ENCODE results near the gene MYOM1.
"Not testable (repeated sequence)": the region's sequence is repeated elsewhere in the genome, so short reads cannot be mapped to it uniquely, and the experiment has no call there.

MYOM1 gene

GRCh38 chr18:3075491-3075890 is 144.3 kb downstream of the MYOM1 start:
- no peak overlapping the region for H3K9ac ChIP-seq (ENCODE audit: low read length)
- no peak overlapping the region for H3K4me3 ChIP-seq (ENCODE audit: low read length)
- no peaks in the 10 kb centered on the region for H3K9me2 ChIP-seq (replicated peaks; ENCODE audit: insufficient read depth, low read length)
- no peaks in the 10 kb centered on the region for H3F3A ChIP-seq (ENCODE audit: insufficient read depth, low read length)
- no peaks in the 10 kb centered on the region for H3K79me2 ChIP-seq (ENCODE audit: low read length)
- H3K27me3 ChIP-seq (replicated peaks; ENCODE audit: insufficient read depth, low read length), result no peaks in the 10 kb centered on the region
- no peaks in the 10 kb centered on the region for H3K4me1 ChIP-seq (ENCODE audit: low read length)
- no peaks in the 10 kb centered on the region for H3K36me3 ChIP-seq (replicated peaks; ENCODE audit: insufficient read depth, low read length)
- no peak overlapping the region for H3K4me2 ChIP-seq (ENCODE audit: low read depth, low read length)
- no peak overlapping the region for H3K27ac ChIP-seq (ENCODE audit: low read length)
- DNase-seq, result no peak
- no peak overlapping the region for H2AFZ ChIP-seq (ENCODE audit: low read length)
- H4K20me1 ChIP-seq (ENCODE audit: insufficient read depth, low read length), result no peaks in the 10 kb centered on the region
- TF ChIP-seq EZH2phosphoT487 (IDR thresholded peaks at IDR 0.05; ENCODE audit: low read length) (no peak), CTCF (IDR thresholded peaks at IDR 0.05; ENCODE audit: low read length) (no peak), EZH2 (optimal IDR thresholded peaks at IDR 0.05; ENCODE audit: low read depth, low read length) (no peak)
- H3K9me3 ChIP-seq (replicated peaks; ENCODE audit: insufficient read depth, low read length), result no peaks in the 10 kb centered on the region

DNA sequence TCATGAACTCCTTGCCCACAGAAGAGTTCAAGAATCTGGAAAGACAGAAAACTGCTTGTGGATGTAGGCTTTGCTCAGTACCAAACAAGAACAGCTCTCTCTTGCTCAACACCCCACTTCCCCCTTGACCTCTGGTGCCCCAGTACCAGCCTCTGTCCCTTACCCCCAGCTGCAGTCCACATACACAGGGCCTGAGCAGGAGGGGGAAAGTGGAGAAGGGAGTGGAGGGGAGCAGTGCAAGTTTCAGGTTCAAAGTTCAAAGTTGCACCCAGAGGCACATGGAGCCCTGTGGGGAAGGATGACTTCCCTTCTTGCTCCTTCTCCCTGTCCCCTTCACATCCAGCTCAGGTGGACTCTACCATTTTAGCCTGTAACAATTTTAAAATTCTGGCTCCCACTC is 145.7 kb downstream of the MYOM1 start:
- Histone ChIP-seq H3F3A (ENCODE audit: insufficient read depth, low read length) (no peaks in the 10 kb centered on the region), H3K9me3 (replicated peaks; ENCODE audit: insufficient read depth, low read length) (no peaks in the 10 kb centered on the region), H3K4me3 (ENCODE audit: low read length) (no peak overlapping the region), H3K27ac (ENCODE audit: low read length) (no peak overlapping the region), H3K79me2 (ENCODE audit: low read length) (no peaks in the 10 kb centered on the region), H3K36me3 (replicated peaks; ENCODE audit: insufficient read depth, low read length) (no peaks in the 10 kb centered on the region), H3K9ac (ENCODE audit: low read length) (no peak overlapping the region), H2AFZ (ENCODE audit: low read length) (no peak overlapping the region), H3K4me1 (ENCODE audit: low read length) (no peaks in the 10 kb centered on the region), H3K4me2 (ENCODE audit: low read depth, low read length) (no peak overlapping the region), H3K9me2 (replicated peaks; ENCODE audit: insufficient read depth, low read length) (no peaks in the 10 kb centered on the region), H3K27me3 (replicated peaks; ENCODE audit: insufficient read depth, low read length) (no peaks in the 10 kb centered on the region), H4K20me1 (ENCODE audit: insufficient read depth, low read length) (no peaks in the 10 kb centered on the region)
- no peak for TF ChIP-seq EZH2 (optimal IDR thresholded peaks at IDR 0.05; ENCODE audit: low read depth, low read length)
- DNase-seq, result no peak

GRCh38 chr18:3073353-3073752 is 146.4 kb downstream of the MYOM1 start:
- H3K4me2 ChIP-seq (ENCODE audit: low read depth, low read length); H3K9ac ChIP-seq (ENCODE audit: low read length); H3K27ac ChIP-seq (ENCODE audit: low read length); H3K4me1 ChIP-seq (ENCODE audit: low read length); H3K4me3 ChIP-seq (ENCODE audit: low read length); H3K27me3 ChIP-seq (replicated peaks; ENCODE audit: insufficient read depth, low read length); DNase-seq; H4K20me1 ChIP-seq (ENCODE audit: insufficient read depth, low read length); H3F3A ChIP-seq (ENCODE audit: insufficient read depth, low read length); H3K79me2 ChIP-seq (ENCODE audit: low read length); H3K9me3 ChIP-seq (replicated peaks; ENCODE audit: insufficient read depth, low read length); H2AFZ ChIP-seq (ENCODE audit: low read length); H3K9me2 ChIP-seq (replicated peaks; ENCODE audit: insufficient read depth, low read length); H3K36me3 ChIP-seq (replicated peaks; ENCODE audit: insufficient read depth, low read length): not testable (repeated sequence)

- no peak overlapping the region for H3K9ac ChIP-seq (ENCODE audit: low read length)
- no peak overlapping the region for H3K4me2 ChIP-seq (ENCODE audit: low read depth, low read length)
- no peaks in the 10 kb centered on the region for H3K36me3 ChIP-seq (replicated peaks; ENCODE audit: insufficient read depth, low read length)
- H3K9me3 ChIP-seq (replicated peaks; ENCODE audit: insufficient read depth, low read length), result no peaks in the 10 kb centered on the region
- H3K79me2 ChIP-seq (ENCODE audit: low read length), result no peaks in the 10 kb centered on the region
- H3F3A ChIP-seq (ENCODE audit: insufficient read depth, low read length), result no peaks in the 10 kb centered on the region
- no peak overlapping the region for H2AFZ ChIP-seq (ENCODE audit: low read length)
- no peak overlapping the region for H3K27ac ChIP-seq (ENCODE audit: low read length)
- H3K4me1 ChIP-seq (ENCODE audit: low read length), result no peaks in the 10 kb centered on the region
- DNase-seq, result no peak
- H3K27me3 ChIP-seq (replicated peaks; ENCODE audit: insufficient read depth, low read length), result 0 out of 2 replicates have a peak, but pooled peaks cover 1% of the 10 kb centered on the region
- no peak overlapping the region for H3K4me3 ChIP-seq (ENCODE audit: low read length)
- no peaks in the 10 kb centered on the region for H3K9me2 ChIP-seq (replicated peaks; ENCODE audit: insufficient read depth, low read length)
- TF ChIP-seq EZH2 (optimal IDR thresholded peaks at IDR 0.05; ENCODE audit: low read depth, low read length) (no peak), EZH2phosphoT487 (IDR thresholded peaks at IDR 0.05; ENCODE audit: low read length) (no peak)
- no peaks in the 10 kb centered on the region for H4K20me1 ChIP-seq (ENCODE audit: insufficient read depth, low read length)
Measured at GRCh38 chr18:3071676-3072075, 148.1 kb downstream of the MYOM1 start.

Data from MM.1S (cell line).